Astrocyte (in vitro differentiated cells and primary cell): ENCODE data around the gene RPP14.

Experiments used
- EZH2 ChIP-seq: IDR thresholded peaks from 2 replicates; pipeline ENCODE4 v1.6.1; 2012; ENCODE audit warnings: mild to moderate bottlenecking, low read length, inconsistent platforms; ENCODE audit not compliant: insufficient read depth
- TF ChIP-seq, protein P1 (sequence below): IDR thresholded peaks from 2 replicates; pipeline ENCODE4 v1.5.1; 2011; ENCODE audit warnings: low read depth, mild to moderate bottlenecking, inconsistent platforms, low read length, moderate library complexity; ENCODE audit not compliant: insufficient read depth

DNA sequence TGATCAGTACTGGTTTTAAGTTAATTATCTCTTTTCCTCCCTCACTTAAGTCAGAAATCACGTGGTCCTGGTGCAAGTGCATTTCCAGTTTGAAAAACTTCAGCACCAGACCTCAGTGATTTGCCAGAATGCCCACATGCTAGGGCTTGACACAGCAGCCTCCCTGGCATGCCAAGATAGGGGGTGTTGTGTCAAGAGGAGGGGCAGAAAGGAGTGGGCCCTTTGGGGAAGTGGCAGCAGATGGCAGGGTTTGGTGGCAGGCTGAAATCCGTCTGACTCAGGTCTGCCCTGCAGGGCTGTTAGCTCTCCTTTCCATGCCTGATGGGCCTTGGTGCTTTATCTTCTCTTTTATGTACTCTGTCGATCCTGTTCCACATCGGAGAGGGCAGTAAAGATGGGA, 50.0 kb downstream of the RPP14 start:
- TF ChIP-seq, protein P1, sequence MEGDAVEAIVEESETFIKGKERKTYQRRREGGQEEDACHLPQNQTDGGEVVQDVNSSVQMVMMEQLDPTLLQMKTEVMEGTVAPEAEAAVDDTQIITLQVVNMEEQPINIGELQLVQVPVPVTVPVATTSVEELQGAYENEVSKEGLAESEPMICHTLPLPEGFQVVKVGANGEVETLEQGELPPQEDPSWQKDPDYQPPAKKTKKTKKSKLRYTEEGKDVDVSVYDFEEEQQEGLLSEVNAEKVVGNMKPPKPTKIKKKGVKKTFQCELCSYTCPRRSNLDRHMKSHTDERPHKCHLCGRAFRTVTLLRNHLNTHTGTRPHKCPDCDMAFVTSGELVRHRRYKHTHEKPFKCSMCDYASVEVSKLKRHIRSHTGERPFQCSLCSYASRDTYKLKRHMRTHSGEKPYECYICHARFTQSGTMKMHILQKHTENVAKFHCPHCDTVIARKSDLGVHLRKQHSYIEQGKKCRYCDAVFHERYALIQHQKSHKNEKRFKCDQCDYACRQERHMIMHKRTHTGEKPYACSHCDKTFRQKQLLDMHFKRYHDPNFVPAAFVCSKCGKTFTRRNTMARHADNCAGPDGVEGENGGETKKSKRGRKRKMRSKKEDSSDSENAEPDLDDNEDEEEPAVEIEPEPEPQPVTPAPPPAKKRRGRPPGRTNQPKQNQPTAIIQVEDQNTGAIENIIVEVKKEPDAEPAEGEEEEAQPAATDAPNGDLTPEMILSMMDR = no peak
- TF ChIP-seq EZH2 = no peak
